ENCODE results near the gene SMYD3.
"Not testable (repeated sequence)": the region's sequence is repeated elsewhere in the genome, so short reads cannot be mapped to it uniquely, and the experiment has no call there.

Gene SMYD3

DNA sequence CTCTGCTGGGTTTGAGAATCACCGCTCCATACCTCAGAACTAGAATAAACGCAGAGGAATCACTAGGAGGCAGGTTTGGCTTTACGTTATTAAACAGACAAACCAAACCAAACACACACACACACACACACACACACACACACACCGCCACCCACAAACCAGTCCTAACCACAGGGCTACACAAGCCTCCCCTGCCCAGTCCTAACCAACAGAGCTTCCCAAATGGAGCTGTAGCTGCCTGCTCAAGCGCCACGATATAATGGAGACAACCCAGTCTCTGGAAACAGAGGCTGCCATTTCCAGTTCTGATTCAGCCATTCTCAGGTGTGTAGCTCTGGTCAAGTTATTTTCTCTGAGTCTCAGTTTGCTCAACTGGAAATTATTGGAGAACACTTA is 519.1 kb downstream of the SMYD3 start:
- no peak for DNase-seq (ENCODE audit: low spot score)

DNA sequence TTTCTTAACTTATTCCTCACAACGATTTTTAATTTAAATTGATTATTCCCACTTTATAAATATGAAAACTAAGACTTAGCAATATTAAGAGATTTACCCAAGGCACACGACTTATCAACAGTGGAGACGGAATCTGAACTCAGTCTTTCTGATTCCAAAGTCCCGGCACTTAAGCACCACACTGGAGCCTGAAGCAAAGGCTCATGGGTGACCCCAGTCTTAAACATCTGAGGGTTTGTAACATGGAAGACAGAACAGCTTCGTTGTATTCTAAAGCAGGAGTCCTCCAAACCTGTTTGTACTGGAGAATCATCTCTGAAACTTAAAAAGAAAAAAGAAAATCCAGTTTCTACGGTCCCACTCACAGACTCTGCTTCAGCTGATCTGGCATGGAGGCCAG is 519.5 kb downstream of the SMYD3 start:
- no peak for DNase-seq (ENCODE audit: low spot score)

DNA sequence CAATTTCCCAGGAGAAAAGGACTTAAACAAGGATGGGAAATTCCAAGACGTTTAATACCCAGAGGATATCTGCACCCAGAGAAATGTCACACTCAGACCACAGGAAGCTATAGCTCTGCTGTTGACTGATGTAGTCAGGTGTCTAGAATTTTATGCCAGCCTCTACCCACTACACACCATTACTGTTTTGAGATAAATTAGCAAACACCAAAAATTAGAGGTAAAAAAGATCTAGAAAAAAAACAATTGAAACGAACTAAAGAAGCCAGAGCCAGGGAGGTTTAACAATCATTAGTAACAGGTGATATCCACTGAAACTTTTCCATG is 519.9 kb downstream of the SMYD3 start:
- no peak for DNase-seq (ENCODE audit: low spot score)

DNA sequence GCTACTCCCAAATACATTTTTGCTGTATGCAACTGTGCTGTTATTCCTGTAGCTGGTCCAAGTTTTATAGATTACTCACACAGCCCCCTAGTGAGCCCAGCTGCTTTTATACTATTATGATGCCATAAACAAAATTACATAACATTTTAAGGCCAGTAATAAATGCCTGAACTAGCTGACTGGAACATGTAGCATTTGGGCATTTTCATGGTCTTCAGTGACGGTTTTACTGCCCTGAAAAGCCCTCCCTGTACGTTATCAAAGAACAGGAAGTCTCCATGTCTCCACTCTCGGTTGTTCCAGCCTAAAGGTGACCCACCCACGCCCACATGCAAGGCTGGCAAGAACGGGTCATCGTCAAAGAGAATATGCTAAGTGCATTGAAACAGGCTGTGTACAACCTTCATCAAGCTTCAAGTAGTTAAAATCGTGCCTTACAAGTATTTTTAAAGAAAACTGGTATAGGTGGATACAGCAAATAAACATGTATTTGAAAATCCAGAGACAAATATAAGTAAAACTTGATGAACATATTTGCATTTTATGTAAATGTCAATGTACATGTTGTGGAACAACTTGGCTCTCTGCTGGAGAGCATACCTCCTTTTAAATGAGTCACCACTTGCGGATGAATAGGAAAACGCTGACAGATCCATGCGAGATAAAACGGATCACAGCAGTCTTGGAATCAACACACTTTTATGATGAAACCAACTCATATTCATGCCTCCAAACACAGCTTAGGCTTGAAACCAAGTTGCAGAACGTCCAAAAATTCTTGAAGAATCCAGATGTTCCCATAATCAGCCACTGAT is 520.5 kb downstream of the SMYD3 start:
- no peak for DNase-seq (ENCODE audit: low spot score)

DNA sequence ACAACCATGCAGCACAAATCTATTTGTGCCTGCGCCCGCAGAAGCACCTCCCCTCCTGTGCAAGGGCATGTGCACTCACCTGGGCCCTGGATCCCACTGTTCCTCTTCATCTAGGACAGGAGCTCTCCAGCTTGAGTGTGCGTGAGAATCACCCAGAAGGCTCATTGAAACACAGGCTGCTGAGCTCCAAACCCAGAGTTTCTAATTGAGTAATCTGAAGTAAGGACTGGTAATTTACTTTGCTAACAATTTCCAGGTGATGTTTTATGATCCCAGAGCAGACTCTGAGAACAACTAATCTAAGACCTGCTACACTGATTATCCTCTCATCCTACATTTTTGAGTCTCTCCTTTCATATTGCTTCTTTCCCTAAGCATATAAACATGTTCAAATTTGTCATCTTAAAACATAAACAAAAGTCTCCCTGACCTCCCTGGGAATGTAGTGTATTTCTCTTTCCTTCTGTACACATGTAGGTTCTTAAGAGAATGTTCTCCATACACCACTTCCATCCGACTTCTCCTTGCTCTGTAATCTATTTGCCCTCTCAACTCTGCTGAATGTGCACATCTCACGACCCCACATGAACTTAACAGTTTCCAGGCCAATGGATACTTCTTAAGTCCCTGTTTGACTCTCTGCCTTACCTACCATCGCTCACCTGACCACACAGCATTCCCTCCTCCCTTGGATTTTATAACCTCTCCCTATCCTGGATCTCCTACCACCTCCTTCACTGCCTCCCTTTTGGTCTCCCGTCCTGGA is 522.5 kb downstream of the SMYD3 start:
- DNase-seq (ENCODE audit: low spot score): no peak

DNA sequence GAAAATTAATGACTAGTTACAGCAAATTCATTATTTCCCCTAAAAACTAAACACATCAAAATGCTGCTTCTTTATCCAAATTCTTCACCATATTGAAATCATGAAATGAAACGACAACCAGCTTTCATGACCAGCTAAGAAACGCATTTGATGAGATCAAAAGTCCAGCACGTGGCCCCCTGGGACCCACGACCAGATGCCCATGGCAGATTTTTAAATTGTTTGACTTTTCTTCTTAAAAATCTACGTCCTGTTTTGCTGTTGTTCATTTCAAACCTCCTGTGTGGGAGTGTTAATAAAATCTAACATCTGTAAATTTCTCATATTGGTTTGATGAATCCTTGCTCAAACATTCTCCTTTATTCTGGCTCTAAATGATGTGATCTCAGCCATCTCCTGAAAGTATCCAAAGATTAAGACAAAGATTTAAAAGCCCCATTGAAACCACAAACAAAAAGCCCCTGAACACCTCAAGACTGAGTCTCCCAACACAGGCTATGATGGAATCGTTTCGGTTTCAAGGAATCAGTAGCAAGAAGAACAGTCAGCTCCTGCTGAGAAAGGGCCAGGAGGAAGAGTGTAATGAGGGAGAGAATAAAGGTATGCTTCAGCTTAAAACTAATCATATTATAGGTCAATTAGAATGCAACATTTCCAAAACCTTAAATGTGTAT is 523.6 kb downstream of the SMYD3 start:
- no peak for DNase-seq (ENCODE audit: low spot score)

DNA sequence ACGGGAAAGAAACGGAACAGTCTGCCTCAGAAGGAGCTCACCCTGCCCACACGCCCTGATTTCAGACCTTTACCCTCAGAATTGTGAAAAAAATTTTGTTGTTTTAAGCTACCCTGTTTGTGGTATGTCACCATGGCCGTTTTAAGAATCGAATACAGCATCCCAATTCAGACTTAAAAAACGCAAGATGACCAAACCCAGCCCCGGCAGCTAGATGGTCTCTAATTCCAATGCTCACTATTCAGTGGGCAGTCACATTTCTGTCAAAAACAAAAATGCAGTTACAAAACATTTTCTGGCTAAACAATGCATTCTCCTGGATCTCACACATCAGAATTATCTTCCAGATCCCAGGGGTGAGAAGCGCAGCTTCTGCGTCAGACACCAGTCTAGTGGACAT is 527.5 kb downstream of the SMYD3 start:
- DNase-seq (ENCODE audit: low spot score): no peak

DNA sequence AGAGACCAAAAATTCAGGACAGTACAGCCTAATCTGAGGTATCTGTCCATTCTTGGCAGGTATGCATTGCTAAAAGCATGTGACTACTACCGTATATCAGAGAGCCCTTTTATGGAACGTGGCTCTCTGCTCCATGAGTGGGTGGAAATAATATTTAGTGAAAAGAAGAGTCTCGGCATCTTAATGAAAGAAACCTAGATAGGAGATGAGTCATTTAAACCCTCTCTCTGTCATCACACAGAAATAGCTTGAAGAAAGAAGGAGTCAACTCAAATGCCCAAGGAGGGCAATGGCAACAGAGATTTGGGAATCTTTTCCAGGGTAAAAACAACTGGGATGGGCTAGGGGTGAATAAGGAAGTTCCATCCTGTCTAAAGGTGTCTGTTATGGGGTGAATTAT is 528.2 kb downstream of the SMYD3 start:
- DNase-seq (ENCODE audit: low spot score): no peak

DNA sequence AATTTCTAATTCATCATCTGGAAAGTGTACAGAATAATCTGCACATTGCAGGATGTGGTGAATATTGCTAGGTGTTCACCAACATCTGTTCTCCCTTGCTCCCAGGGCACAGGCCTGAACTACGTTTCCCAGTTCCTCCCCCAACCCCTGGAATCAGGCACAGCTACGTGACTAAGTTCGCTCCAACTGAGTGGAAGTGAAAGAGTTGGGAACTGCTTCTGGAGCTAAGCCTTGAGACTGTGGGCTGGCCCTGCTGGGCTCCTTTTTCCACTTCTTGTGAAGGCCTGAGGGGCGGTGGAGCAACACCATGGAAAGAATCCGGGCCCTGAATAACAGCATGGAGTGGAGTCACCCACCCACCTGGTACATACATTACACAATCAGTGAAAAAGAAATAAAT is 534.6 kb downstream of the SMYD3 start:
- no peak for DNase-seq (ENCODE audit: low spot score)

DNA sequence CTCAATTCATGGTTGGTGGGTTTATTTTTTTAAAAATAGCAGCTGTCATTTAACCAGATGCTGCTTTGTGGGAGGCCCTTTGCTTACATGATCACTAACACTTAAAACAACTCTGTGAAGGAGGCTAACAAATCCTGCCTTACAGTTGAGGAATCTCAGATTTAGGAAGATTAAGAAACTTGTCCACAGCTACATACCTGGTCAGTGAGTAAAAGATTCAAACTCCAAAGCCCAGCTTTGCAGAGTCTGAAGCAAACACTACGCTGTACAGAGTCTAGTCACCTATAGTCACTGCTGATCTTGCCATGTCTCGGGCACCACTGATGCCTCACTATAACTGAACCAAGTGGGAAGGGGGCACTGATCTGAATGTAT is 535.4 kb downstream of the SMYD3 start:
- DNase-seq (ENCODE audit: low spot score): no peak

DNA sequence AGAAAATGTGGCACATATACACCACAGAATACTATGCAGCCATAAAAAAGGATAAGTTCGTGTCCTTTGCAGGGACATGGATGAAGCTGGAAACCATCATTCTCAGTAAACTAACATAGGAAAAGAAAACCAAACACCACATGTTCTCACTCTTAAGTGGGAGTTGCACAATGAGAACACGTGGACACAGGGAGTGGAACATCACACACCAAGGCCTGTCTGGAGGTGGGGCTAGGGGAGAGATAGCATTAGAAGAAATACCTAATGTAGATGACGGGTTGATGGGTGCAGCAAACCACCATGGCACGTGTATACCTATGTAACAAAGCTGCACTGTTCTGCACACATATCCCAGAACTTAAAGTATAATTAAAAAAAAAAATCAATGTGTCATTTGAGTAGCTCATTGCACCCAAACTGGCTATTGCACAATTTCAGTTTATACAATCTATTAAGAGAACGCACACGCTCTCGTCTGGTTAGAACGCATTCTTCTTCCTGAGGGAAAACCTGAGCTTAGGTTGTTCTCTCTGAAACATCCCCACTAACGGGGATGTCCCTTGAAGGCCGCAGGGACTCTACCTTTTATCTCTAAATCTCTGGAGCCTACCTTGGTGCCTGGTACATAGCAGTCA is 535.9 kb downstream of the SMYD3 start:
- DNase-seq (ENCODE audit: low spot score): not testable (repeated sequence)

DNA sequence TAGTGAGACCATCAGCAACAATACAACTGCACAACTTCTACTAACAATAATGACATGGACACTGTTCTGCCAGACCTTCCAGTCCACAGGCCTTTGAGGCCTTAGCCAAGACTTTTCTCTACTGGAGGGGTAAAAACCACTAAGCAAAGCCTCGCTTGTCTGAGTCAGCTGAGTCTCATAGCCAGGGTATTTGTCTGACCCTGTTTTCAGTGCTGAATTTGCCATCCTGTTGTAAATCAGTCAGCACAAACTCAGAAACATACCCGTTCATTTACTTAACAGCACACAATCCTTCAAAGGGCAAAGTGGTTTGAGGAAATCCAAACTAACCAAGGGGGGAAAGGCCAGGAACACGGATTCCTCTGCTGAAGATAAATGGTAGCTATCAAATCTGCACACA is 537.8 kb downstream of the SMYD3 start:
- no peak for DNase-seq (ENCODE audit: low spot score)

DNA sequence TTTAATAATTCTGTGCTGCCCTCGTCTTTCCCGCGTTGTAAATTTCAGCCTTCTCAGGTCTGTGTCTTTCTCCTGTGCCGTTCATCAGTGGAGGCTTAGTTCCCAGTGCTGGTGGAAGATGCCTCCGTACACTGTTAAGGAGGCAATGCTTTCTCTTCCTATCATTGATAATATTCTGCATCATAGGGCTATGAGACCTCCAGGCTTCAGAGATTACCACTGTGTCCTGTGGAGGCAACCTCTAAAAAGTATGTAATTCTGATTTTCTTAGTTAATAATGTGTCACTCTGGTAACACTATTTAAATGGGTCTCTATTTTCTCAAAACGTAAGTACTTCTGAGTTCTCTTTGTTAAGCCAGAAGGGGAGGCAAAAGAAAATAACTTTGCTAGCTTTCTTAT is 538.3 kb downstream of the SMYD3 start:
- DNase-seq (ENCODE audit: low spot score): no peak

DNA sequence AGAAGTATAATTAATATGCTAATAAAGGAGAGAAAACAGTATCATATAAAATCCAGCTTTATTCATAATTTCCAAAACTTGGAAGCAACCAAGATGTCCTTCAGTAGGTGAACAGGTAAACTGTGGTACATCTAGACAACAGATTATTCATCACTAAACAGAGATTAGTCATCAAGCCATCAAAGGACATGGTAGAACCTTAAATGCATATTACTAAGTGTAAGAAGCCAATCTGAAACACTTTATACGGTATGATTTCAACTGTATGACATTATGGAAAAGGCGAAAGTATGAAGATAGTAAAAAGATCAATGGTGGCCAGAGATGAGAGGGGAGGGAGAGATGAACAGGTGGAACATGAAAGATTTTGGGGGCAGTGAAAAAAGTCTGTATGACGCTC is 541.7 kb downstream of the SMYD3 start:
- DNase-seq (ENCODE audit: low spot score): no peak

DNA sequence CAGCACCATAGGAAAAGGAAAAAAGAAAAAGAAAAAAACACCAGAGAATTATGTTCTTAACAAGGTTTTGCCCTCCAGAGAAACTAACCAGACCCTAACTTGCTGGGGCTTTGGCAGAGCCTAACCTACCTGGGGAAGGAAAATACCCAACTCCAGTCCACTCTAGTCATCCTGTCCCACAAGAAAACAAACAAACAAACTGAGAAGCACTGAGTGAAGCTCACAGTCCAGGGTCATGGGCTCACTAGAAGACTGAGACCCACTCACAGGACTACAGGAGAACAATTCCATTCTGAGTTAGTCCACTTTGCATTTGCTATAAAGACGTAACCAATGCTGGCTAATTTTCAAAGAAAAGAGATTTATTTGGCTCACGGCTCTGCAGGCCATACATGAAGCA is 543.4 kb downstream of the SMYD3 start:
- DNase-seq (ENCODE audit: low spot score): no peak

DNA sequence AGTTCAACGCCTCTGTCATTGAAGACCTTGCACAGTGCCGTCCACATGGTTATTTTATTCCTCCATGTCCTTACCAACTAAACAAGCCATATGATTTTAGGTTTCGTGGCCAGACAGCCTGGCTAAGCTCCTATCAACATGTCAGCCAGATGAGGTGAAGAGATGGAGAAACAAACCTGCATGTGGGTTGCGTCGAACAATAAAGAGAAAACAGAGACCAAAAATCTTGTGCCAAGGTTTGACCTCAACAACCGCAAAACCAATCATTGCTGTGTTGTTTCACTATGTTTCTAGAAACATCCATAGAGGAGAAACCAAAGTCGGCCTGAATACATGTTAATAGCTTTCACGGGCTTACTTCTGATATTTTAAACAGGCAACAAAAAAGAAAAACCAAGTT is 544.6 kb downstream of the SMYD3 start:
- no peak for DNase-seq (ENCODE audit: low spot score)

DNA sequence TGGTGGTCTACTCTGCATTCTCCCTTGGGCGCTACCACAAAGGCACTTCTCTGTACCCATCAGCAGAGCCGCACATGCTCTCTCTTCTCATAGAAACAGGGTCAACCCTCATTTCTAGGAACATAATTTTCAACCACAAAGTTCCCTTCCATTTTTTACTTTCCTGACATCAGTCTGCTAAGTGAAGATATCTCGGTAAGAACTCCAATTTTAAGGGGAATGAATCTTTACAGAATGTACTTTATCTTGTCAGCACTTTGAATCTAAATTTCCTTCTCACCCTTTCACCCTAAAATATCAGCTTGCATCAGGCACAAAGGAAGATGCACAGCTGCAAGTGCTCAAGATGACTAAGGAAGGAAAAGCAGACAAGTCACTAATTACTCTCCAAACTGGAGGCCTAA is 545.9 kb downstream of the SMYD3 start:
- no peak for DNase-seq (ENCODE audit: low spot score)

DNA sequence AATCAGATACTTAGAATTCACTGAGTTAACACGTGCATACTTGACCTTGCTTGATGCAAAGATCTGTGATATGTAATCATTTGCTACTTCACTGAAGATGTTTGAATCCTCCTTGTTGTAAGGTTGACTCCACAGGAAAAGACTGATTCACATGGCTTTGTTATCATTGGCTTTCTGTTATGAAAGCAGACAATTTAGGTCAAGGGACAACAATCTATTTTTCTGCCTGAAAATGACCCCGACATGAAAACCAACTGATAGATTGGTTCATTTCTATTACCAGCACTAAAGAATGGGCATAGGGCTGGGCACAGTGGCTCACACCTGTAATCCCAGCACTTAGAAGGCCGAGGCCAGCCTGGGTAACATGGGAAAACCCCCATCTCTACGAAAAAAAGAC is 546.9 kb downstream of the SMYD3 start:
- DNase-seq (ENCODE audit: low spot score): no peak

DNA sequence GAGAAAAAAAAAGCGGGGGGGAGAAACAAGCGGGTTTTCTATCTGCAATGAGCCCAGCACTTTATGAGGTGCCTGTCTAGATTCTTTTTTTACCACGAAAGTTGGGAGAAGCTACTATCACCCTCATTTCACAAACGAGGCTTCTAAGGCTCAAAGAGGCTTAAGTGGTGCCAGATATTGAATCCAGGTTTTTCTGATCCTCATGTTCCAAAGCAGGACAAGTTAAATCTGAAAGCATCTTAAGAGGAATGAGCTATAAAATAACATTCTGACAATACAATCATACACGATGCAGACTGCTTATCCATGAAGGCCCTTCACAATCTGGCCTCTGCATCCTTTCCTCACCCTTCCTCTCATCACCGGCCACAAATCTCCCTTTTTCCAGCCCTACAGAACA is 549.1 kb downstream of the SMYD3 start:
- DNase-seq (ENCODE audit: low spot score): no peak

DNA sequence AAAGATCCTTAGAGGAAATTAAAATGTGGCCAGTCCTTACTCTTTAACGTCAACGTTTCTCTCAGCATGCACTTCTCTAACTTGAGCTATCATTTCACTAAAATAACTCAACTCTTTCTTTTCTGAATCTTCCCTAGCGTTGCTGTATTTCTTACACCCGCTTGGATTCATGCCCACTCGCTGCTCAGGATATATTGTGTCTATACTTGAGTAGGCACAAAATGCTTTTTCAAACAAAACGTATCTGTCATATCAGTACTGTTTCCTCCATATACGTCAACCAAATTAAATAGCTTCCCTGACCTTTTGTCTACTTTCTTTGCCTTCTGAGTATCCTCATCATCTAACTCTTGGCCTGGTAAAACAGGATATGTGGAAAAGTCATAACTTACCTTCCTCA is 549.7 kb downstream of the SMYD3 start:
- no peak for DNase-seq (ENCODE audit: low spot score)

DNA sequence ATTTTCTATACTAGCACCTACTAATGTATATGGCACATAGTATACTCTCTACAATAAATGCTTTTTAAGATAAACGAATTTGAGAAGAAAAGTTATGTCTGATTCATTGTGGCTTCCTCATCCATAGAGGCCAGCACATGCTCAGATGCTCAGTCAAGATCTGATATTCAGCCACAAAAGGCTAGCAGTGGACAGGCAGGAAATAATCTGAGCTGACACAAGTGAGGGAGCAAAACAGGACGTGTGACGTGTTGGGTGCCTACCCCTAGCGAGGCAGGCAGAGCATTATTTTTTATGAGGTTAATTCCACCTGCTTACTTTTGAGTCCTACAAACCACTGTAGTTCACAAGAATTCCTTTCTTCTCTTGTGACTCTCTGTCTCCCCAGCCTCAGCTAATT is 550.9 kb downstream of the SMYD3 start:
- DNase-seq (ENCODE audit: low spot score): no peak

DNA sequence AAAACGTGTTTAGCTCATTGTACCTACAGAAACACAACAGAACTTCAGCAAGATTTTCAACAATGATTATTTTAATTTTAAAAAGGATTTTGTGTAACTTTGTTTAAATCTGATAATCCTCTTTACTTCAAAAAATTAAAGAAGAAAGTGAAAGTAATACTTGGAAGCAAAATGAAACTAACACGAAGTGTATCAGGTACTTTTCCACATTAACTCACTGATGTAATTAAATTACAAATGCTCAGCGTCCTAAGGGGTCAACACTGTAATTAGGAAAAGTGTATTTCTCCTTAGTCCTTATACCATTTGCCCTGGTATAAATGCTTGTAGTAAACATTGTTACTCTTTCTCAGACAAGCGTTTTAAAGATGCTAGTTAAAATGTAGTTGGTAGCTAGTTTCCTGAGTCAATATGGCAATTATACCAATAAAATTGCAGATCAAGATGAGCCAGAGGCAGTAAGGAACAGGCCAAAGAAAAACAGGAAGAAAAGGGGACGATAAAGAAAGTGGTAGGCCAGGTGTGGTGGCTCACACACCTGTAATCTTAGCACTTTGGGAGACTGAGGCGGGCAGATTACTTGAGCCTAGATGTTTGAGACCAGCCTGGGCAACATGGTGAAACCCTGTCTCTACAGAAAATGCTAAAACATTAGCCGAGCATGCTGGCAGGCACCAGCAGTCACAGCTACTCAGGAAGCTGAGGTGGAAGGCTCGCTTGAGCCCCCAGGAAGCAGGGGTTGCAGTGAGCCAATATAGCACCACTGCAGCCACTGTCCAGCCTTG is 553.0 kb downstream of the SMYD3 start:
- DNase-seq (ENCODE audit: low spot score): no peak

Measured in iPS-NIHi11 (cell line).